Measurements from ENCODE around the gene FJX1. TPM values are rescaled to one million over a fixed set of nuclear protein-coding genes. Genes with fewer than 3 reads are reported as not detected.
"Not testable (repeated sequence)": the region's sequence is repeated elsewhere in the genome, so short reads cannot be mapped to it uniquely, and the experiment has no call there.

The FJX1 gene
- total RNA-seq, 1 donor from 2014 or later, result 25.2 TPM

- DNase-seq (ENCODE audit: low read depth in 2 of 2), result peak; percentile 91 to 96
Measured at GRCh38 chr11:35629914-35630313, 11.7 kb downstream of the FJX1 start.

DNA sequence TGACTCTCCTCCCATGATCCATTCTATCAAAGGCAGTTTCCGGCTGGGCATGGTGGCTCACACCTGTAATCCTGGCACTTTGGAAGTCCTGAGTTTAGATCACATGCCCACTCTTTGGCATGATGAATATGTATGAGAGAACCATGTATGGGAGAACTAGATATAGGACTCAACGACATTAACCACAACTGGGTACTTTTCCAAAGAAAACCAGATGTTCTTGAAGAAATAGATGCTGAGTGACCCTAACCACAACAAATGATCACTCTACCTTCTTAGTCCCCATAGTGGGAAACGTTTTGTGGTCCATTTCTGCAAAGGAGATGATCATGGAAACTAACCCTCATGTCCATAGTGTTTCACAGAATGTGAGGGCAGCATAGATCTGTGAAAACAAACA is 13.6 kb downstream of the FJX1 start:
- DNase-seq (ENCODE audit: low read depth in 2 of 2), result no peak

DNA sequence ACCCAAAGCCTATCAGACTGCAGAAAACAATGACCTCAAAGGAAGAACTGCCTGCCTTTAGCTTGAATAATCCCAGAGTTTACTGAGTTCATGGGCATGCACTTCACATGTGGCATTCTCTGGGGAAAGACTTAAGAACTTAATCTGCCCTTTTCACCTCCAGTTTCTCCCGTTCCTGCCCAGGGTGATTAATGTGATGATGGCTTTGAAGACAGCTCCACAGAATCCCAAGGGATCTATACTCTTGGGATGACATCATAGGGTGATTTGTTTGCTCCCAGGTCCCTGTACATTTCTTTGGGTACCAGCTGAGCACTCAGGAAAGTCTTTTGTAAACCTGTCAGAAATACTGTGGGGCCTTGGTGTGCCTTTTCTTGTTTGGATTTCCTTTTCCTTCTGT is 14.0 kb downstream of the FJX1 start:
- no peak for DNase-seq (ENCODE audit: low read depth in 2 of 2)

DNA sequence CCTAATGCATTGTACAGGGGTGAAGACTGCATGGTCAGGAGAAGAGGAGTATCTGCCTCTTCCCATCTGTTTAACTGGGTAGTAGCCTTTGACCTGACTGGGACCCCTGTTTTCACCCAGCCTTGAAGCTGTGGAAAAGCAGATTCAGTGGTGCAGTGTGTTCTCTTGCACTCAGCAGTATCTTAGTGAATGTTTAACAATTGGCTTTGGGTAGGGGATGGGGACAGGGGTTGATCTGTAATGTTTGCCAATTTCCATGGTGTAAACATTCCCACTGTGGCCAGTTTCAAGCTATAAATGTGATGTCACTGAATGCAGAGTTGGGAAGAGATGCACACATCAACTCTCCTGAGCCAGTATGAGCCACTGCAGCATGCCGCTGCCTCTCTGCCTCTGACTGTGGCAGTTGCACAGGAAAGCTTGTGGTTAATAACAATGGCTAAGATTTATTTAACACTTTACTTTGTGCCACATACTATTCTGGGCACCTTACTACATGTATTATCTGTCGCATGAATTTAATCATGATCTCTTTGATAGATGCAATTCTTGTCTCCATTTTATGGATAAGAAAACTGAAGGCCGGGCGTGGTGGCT is 15.7 kb downstream of the FJX1 start:
- DNase-seq (ENCODE audit: low read depth in 2 of 2), result no peak

- no peak for DNase-seq (ENCODE audit: low read depth in 2 of 2)
Measured at GRCh38 chr11:35635933-35636332, 17.7 kb downstream of the FJX1 start.

DNA sequence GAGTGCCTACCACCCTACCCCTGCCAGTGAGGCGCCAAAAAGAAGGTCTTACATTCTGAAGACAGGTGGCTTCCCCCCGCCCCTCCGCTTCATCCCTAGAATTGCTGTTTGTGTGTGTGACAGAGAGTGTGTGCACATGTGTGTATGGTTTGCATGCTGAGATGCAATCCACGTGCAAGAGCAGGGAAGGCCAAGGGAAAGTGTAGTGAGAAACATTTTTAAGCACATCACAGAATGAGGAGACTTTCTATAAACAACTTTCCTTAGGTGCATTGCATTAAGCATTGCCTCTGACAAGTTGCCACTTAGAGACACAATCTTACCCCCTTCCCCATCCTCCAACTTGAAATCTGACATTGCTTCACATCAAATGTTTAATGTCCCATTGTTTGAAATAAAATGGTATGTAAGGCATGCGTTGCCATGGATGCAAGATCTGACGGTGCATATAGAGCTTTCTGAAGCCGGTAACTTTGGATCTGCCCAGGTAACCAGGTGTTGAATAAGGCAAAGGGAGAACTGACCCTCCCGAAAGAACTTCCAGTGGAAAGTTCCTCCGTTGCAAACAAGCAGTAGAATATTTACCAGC is 21.4 kb downstream of the FJX1 start:
- DNase-seq (ENCODE audit: low read depth in 2 of 2), result no peak

- peak in 1 of 2 donors; percentile 55 for DNase-seq (ENCODE audit: low read depth in 2 of 2)
Measured at GRCh38 chr11:35641171-35641897, 23.1 kb downstream of the FJX1 start.

GRCh38 chr11:35641964-35642363 is 23.7 kb downstream of the FJX1 start:
- DNase-seq (ENCODE audit: low read depth in 2 of 2), result no peak

GRCh38 chr11:35647421-35648093 is 29.3 kb downstream of the FJX1 start:
- no peak for DNase-seq (ENCODE audit: low read depth in 2 of 2)

DNA sequence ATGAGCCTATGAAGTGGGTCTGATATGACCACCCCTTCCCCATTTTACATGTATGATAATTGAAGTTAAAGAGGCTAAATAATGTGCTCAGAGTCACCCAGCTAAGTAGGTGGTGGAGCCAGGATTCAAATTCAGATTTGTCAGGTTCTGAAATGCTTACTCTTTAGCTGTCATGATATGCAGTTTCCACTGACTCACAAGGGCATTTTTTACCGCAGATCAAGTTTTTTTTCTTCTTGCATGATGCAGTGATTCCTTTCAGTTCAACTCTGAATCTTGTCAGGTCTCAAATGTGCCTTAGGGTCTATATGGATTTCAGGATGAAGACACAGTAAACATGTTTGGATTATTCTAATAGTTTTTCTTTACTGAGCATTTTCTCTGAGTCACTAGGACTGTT is 31.7 kb downstream of the FJX1 start:
- peak in 1 of 2 donors; percentile 21 for DNase-seq (ENCODE audit: low read depth in 2 of 2)

DNA sequence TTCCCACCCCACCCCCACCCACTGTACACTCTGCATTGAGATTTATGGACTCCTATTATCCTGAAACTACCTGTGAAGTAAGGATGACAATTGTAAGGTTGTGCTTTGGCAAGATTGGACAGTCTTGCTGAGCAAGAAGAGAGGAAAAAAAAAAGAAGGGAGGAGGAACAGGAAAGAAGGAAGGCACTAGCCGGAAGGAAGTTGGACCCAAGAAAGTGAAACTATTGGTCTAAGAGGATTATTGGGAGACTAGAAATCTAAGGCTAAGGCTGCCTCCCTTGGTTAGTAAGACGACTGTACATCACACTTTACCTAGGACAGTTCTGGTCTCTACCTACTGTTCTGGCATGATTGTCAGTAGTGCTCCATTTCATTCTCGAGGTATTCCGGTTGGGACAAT is 32.2 kb downstream of the FJX1 start:
- DNase-seq (ENCODE audit: low read depth in 2 of 2), result no peak

- DNase-seq (ENCODE audit: low read depth in 2 of 2), result no peak
Measured at GRCh38 chr11:35651263-35651662, 33.0 kb downstream of the FJX1 start.

GRCh38 chr11:35652786-35653185 is 34.5 kb downstream of the FJX1 start:
- DNase-seq (ENCODE audit: low read depth in 2 of 2), result not testable (repeated sequence)

DNA sequence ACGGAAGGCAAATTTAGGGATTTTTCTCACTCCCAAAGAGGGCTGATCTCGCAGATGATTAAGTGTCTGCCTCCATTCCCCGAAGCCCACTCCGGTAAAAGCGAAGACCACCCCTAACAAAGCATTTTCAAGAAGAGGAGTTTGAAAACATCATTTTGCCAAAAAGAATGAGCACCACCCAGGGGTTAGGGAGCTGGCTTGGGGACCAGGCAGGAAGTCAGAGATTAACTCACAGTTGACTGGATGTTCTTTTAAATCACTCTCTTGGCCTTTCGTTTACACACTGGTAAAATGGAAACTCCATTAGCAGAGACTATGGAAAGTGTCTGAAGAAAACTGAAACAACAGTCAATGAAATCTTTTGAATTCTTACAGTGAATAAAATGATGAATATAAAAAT is 36.5 kb downstream of the FJX1 start:
- no peak for DNase-seq (ENCODE audit: low read depth in 2 of 2)

- DNase-seq (ENCODE audit: low read depth in 2 of 2), result no peak
Measured at GRCh38 chr11:35655254-35655653, 37.0 kb downstream of the FJX1 start.

DNA sequence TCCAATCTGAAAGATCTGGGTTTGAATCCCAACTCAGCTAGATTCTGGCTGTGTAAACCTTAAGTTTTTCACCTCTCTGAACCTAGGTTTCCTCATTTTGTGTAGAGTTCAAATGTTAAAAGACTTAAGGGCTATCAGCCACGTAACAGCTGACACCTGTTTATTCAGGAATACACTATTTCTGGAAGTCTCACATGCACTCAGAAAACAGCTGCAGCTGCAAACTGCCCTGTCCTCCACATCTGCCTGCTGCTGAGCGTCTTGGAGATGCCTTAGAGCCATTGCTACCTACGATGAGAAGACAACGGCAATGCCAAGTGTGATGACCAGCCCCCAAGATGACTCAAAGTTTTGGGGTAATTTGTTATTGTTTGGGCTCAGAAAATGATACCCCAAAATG is 37.6 kb downstream of the FJX1 start:
- no peak for DNase-seq (ENCODE audit: low read depth in 2 of 2)

- peak in 1 of 2 donors; percentile 31 for DNase-seq (ENCODE audit: low read depth in 2 of 2)
Measured at GRCh38 chr11:35658020-35658948, 40.0 kb downstream of the FJX1 start.

DNA sequence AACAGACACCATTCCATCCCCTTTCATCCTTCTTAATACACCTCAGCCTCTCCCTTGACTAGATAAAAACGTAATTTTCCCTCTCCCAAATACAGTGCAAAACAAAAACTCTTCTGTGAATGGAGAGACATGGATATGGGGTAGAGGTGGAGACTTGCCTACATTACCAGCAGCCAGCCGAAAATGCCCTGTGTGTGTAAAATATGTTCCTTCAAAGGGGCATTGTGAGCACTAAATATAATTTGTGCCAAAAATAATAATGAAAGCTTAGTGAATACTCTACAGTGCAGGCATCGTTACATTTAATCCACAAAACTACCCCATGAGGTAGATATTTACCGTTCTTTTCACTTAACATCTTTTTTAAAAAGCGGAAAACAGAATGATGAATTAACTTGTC is 43.3 kb downstream of the FJX1 start:
- no peak for DNase-seq (ENCODE audit: low read depth in 2 of 2)

- DNase-seq (ENCODE audit: low read depth in 2 of 2), result peak in 1 of 2 donors; percentile 27
Measured at GRCh38 chr11:35662061-35662648, 43.9 kb downstream of the FJX1 start.

DNA sequence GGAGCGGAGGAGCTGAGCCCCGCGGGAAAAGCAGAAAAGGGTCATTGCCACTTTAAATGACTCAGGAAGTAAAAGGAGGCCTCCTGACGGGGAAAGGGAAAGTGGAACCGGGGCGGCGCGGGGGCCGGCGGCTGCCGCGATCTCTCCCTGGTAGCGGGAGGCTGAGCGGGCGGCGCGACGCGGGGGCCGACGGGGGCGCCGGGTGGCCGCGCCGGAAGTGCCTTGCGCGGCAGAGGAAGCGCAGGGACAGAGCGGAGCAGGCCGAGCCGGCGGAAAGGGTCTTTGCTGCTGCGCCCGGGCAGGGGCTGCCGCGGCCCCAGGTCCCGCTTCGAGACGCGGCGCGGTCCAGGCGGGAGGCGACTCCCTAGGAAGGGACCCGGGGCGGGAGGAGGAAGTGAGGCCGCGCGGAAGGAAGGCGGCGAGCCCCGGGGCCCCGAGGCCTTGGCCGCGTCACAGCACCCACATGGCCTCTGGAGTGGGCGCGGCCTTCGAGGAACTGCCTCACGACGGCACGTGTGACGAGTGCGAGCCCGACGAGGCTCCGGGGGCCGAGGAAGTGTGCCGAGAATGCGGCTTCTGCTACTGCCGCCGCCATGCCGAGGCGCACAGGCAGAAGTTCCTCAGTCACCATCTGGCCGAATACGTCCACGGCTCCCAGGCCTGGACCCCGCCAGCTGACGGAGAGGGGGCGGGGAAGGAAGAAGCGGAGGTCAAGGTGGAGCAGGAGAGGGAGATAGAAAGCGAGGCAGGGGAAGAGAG is 44.6 kb downstream of the FJX1 start, which contains the start of gene TRIM44:
TRIM44 (plus strand) TSS at position 127 of the 759 bp plus-strand sequence; CDS start at position 464, 337 bp downstream.
- DNase-seq (ENCODE audit: low read depth in 2 of 2), result peak; percentile 50 to 80

Data from dermis microvascular lymphatic vessel endothelial cell (primary cell).